Thyroid gland (tissue), 4 donors: ENCODE results near the gene SMIM12. TPM values are rescaled to one million over a fixed set of nuclear protein-coding genes. Genes with fewer than 3 reads are reported as not detected.

Experiments
- DNase-seq, 2 donors: peaks; one replicate each; pipeline ENCODE4 v3.0.0-alpha.2; 2019
- H3K27ac ChIP-seq, 3 donors: fragments of 200-600 bp; sonication (generic); 1 replicate in 2 of 3; 2 replicates in 1 of 3; pipeline ENCODE4 v1.5.1; 2016 to 2019; ENCODE audit warnings: mild to moderate bottlenecking in 1 of 3, moderate library complexity in 1 of 3
- H3K27me3 ChIP-seq: fragments of 200-600 bp; sonication (generic); one replicate; pipeline ENCODE4 v1.5.1; 2019
- H3K36me3 ChIP-seq, 2 donors: fragments of 200-600 bp; sonication (generic); one replicate each; pipeline ENCODE4 v1.5.1; 2016 to 2019
- H3K4me1 ChIP-seq, 2 donors: fragments of 200-600 bp; sonication (generic); one replicate each; pipeline ENCODE4 v1.5.1; 2017 to 2019
- H3K4me3 ChIP-seq, 3 donors: fragments of 200-600 bp; sonication (generic); replicated peaks in 1 of 3; 1 replicate in 2 of 3; 2 replicates in 1 of 3; pipeline ENCODE4 v1.5.1; 2016; ENCODE audit warnings: mild to moderate bottlenecking in 1 of 3
- H3K9me3 ChIP-seq: fragments of 200-600 bp; sonication (generic); one replicate; pipeline ENCODE4 v1.5.1; 2017
- CTCF ChIP-seq, 6 experiments: fragments of 200-600 bp in 3 of 6; fragments of 450-650 bp in 3 of 6; sonication (generic) in 3 of 6; IDR thresholded peaks; one replicate each; pipeline ENCODE4 v1.5.1; 2016 to 2019; ENCODE audit warnings: antibody characterized with exemption in 6 of 6, mild to moderate bottlenecking in 2 of 6, inconsistent platforms in 1 of 6, moderate library complexity in 1 of 6
- POLR2A ChIP-seq, 2 donors: fragments of 450-650 bp; IDR thresholded peaks; one replicate each; pipeline ENCODE4 v1.6.1; 2017; ENCODE audit warnings: antibody characterized with exemption in 2 of 2, mild to moderate bottlenecking in 2 of 2, moderate library complexity in 1 of 2
- WGBS, 2 donors: methylation state at CpG; one replicate each; pipeline ENCODE4 v1.1.5; 2017; 5-methylcytosine and 5-hydroxymethylcytosine counted together
- intact Hi-C: fragments of 100-400 bp; cut with DNase I; formaldehyde crosslinking; loops from one replicate; pipeline ENCODE4 v1.15.1; 2023
- total RNA-seq, 4 donors: library from RNA; depleted of rRNA; stranded (reverse); fragments of >200 nt; gene quantifications; one replicate each; pipeline ENCODE4 v1.2.3, GENCODE V29; 2016

The SMIM12 gene
- total RNA-seq, 4 donors from 2014 or later: 26.5 to 32.8 (median 29.8) TPM

DNA sequence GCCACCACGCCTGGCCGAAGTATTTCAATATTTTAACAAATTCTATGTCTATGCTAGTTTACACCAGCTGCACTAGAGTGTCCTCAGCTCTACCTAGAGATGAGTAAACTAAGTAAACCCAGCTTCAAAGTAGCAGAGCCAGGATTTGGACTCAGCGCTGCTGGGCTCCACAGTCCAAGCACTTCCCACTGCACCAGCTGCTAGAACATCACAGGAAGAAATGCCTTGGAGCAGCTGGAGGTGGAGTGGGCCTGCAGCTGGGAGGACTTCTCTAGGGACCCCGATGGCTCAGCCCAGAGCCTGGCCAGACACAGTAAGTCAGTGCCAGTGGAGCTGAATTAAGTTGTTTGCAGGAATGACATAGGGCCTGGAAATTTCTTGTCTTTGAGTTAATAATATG lies 10.2 kb upstream of the SMIM12 start:
- intact Hi-C loops: loop anchor here (5.0 kb wide), 1 partner anchor 82 kb away; no protein-coding TSS in a partner anchor
- Histone ChIP-seq H3K4me3 (no peak overlapping the region), H3K9me3 (no peaks in the 10 kb centered on the region), H3K27me3 (no peaks in the 10 kb centered on the region), H3K36me3 (no peaks in the 10 kb centered on the region), H3K4me1 (peaks cover 8 to 11% of the 10 kb centered on the region in 2 donors), H3K27ac (no peak overlapping the region)
- no peak for DNase-seq
- 95 to 98% methylated on average over 4 of the region's 4 CpGs for WGBS, 2 donors
- TF ChIP-seq POLR2A (IDR thresholded peaks at IDR 0.05) (no peak), CTCF (IDR thresholded peaks at IDR 0.05) (no peak)

- WGBS, 2 donors: 89% methylated on average over 29 to 37 of the region's 44 CpGs
- TF ChIP-seq POLR2A (IDR thresholded peaks at IDR 0.05) (no peak), CTCF (IDR thresholded peaks at IDR 0.05) (no peak)
- H3K36me3 ChIP-seq: no peaks in the 10 kb centered on the region
- H3K27ac ChIP-seq: no peak overlapping the region
- no peaks in the 10 kb centered on the region for H3K9me3 ChIP-seq
- no peak overlapping the region for H3K4me3 ChIP-seq
- DNase-seq: no peak
- intact Hi-C loops: loop anchor here (5.0 kb wide), 1 partner anchor 81 kb away; no protein-coding TSS in a partner anchor
- no peaks in the 10 kb centered on the region for H3K27me3 ChIP-seq
- peaks cover 8 to 11% of the 10 kb centered on the region in 2 donors for H3K4me1 ChIP-seq
Measured at GRCh38 chr1:34868230-34869049, 8.9 kb upstream of the SMIM12 start.

- 91 to 92% methylated on average over 6 of the region's 6 CpGs for WGBS, 2 donors
- Histone ChIP-seq H3K4me1 (peaks cover 8 to 11% of the 10 kb centered on the region in 2 donors), H3K4me3 (no peak overlapping the region), H3K36me3 (no peaks in the 10 kb centered on the region), H3K27ac (no peak overlapping the region), H3K27me3 (no peaks in the 10 kb centered on the region), H3K9me3 (no peaks in the 10 kb centered on the region)
- intact Hi-C loops: loop anchor here (5.0 kb wide), 1 partner anchor 80 kb away; no protein-coding TSS in a partner anchor
- TF ChIP-seq POLR2A (IDR thresholded peaks at IDR 0.05) (no peak), CTCF (IDR thresholded peaks at IDR 0.05) (no peak)
- no peak for DNase-seq
Measured at GRCh38 chr1:34867415-34867814, 7.9 kb upstream of the SMIM12 start.

GRCh38 chr1:34866762-34867109 lies 7.2 kb upstream of the SMIM12 start:
- Histone ChIP-seq H3K4me3 (peak overlapping the region in 1 of 3 donors; percentile 47), H3K36me3 (no peaks in the 10 kb centered on the region), H3K27ac (peak overlapping the region in 2 of 3 donors; percentile 72 to 94), H3K4me1 (peaks cover 8 to 11% of the 10 kb centered on the region in 2 donors), H3K9me3 (no peaks in the 10 kb centered on the region), H3K27me3 (no peaks in the 10 kb centered on the region)
- intact Hi-C loops: loop anchor here (5.0 kb wide), 1 partner anchor 79 kb away; no protein-coding TSS in a partner anchor
- DNase-seq: no peak
- 34 to 58% methylated on average over 5 to 6 of the region's 9 CpGs for WGBS, 2 donors
- TF ChIP-seq POLR2A (IDR thresholded peaks at IDR 0.05): no peak

- intact Hi-C loops: loop anchor here (5.0 kb wide), 1 partner anchor 79 kb away; no protein-coding TSS in a partner anchor
- no peaks in the 10 kb centered on the region for H3K9me3 ChIP-seq
- H3K36me3 ChIP-seq: no peaks in the 10 kb centered on the region
- 0 to 6% methylated on average over 18 to 24 of the region's 81 CpGs for WGBS, 2 donors
- no peaks in the 10 kb centered on the region for H3K27me3 ChIP-seq
- peak in 1 of 2 donors; percentile 60 for TF ChIP-seq POLR2A (IDR thresholded peaks at IDR 0.05)
- TF ChIP-seq CTCF (IDR thresholded peaks at IDR 0.05): peak; percentile 88 to 99 (median 93)
- peaks cover 8 to 11% of the 10 kb centered on the region in 2 donors for H3K4me1 ChIP-seq
- DNase-seq: peak; percentile 88 to 91
- peak overlapping the region; percentile 72 to 94 (median 86) for H3K27ac ChIP-seq
- peak overlapping the region; percentile 32 to 83 (median 47) for H3K4me3 ChIP-seq
Measured at GRCh38 chr1:34865981-34866761, 6.6 kb upstream of the SMIM12 start.
